ENCODE measurements around the gene VWA5B1. TPM values are rescaled to one million over a fixed set of nuclear protein-coding genes. Genes with fewer than 3 reads are reported as not detected.

Gene VWA5B1
- total RNA-seq, 1 donor from 2014 or later, result not detected

- no peak overlapping the region for H3K27ac ChIP-seq
- no peaks in the 10 kb centered on the region for H3K27me3 ChIP-seq
- H3K4me3 ChIP-seq, result no peak overlapping the region
- intact Hi-C loops (cut with DNase I), result no loop called here
- H3K4me1 ChIP-seq, result no peaks in the 10 kb centered on the region
- TF ChIP-seq CTCF (IDR thresholded peaks at IDR 0.05), result no peak
- H3K36me3 ChIP-seq, result no peaks in the 10 kb centered on the region
- no peaks in the 10 kb centered on the region for H3K9me3 ChIP-seq
- no peak for DNase-seq (ENCODE audit: low spot score in 2 of 2)
Measured at GRCh38 chr1:20403423-20404145, 112.9 kb downstream of the VWA5B1 start.

- intact Hi-C loops (cut with DNase I), result no loop called here
- no peaks in the 10 kb centered on the region for H3K4me1 ChIP-seq
- no peak overlapping the region for H3K4me3 ChIP-seq
- DNase-seq (ENCODE audit: low spot score in 2 of 2), result no peak
- H3K36me3 ChIP-seq, result no peaks in the 10 kb centered on the region
- no peaks in the 10 kb centered on the region for H3K27me3 ChIP-seq
- H3K27ac ChIP-seq, result no peak overlapping the region
- no peak for TF ChIP-seq CTCF (IDR thresholded peaks at IDR 0.05)
- no peaks in the 10 kb centered on the region for H3K9me3 ChIP-seq
Measured at GRCh38 chr1:20404466-20404865, 113.8 kb downstream of the VWA5B1 start.

Other genes starting within 250 kb of the VWA5B1 start
- gene PLA2G5, start 220.7 kb upstream of the VWA5B1 start, total RNA-seq, result 8.5 TPM
- not detected for gene PLA2G2D, start 171.3 kb upstream of the VWA5B1 start, total RNA-seq
- not detected for gene PLA2G2F, start 151.6 kb upstream of the VWA5B1 start, total RNA-seq
- gene UBXN10, start 104.8 kb upstream of the VWA5B1 start, total RNA-seq, result not detected
- not detected for gene PLA2G2C, start 104.4 kb upstream of the VWA5B1 start, total RNA-seq
- gene CAMK2N1, start 195.3 kb downstream of the VWA5B1 start, total RNA-seq, result 1.9 TPM
- gene MUL1, start 217.3 kb downstream of the VWA5B1 start, total RNA-seq, result 34.7 TPM

All from ascending aorta (tissue), 2 donors.